Head of caudate nucleus (tissue), 42 donors: ENCODE results near the gene NPIPA2.
"Not testable (repeated sequence)": the region's sequence is repeated elsewhere in the genome, so short reads cannot be mapped to it uniquely, and the experiment has no call there.

Source experiments
- DNase-seq, 42 donors: peaks; one replicate each; pipeline versions ENCODE4 v3.0.0 to v3.0.0-alpha.2; 2020 to 2021; ENCODE audit warnings: mixed read lengths in 7 of 42
- intact Hi-C: fragments of 100-400 bp; cut with DNase I; formaldehyde crosslinking; loops from one replicate; pipeline ENCODE4 v1.15.0; 2022

The NPIPA2 gene

DNA sequence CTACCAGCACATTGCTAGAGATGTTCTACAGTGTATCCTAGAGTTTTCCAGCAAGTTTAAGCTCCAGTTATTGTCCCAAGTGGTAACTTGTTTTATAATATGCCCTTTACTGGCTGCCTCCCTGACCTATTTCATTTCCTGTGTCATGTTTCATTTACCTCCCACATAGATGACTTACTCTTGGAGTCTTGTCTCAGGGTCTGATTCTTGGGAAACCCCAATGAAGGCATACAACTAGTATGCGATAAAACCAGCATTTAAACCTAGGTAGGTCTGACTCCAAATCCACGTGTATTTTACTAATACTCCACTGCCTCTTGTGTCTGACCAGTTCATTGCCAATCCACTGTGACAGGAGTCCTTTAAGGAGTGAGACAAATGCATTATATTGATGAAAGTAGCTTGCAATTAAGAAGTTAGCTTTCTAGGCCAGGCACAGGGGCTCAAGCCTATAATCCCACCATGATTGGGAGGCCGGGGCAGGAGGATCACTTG lies 64.9 kb downstream of the NPIPA2 start:
- DNase-seq, intact Hi-C loops: not testable (repeated sequence)

DNA sequence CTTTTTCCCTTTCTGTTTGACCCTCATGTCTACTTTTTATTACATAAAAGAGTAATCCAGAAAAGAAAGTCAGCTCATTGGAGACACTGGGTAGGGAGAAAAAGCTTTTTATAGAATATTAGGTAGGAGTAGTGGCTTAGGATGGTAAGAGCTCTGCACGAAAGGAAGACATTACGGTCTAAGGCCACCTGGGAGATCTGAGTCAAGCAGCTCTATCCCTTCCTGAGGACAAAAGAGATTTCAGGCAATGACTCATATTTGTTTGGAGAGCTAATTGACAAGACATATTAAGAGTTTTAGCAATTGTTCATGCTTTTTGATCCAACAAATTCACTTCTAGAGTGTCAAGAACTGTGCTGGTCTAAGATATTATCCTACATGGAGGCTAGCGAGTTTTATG lies 71.6 kb downstream of the NPIPA2 start:
- intact Hi-C loops, DNase-seq: not testable (repeated sequence)
